Measurements from ENCODE around the gene CUL2. TPM values are rescaled to one million over a fixed set of nuclear protein-coding genes. Genes with fewer than 3 reads are reported as not detected.

CUL2 gene
- 18.3 and 26.9 TPM in 2 replicates for total RNA-seq (2014; rRNA removed; shearing (Covaris generic); ENCODE audit: low replicate concordance)

GRCh38 chr10:35090162-35090954, at the start of gene CUL2:
Gene CUL2 (minus strand): TSS chr10:35090341. CDS start chr10:35071317, 19,024 bp downstream.
- no peaks in the 10 kb centered on the region for H3K27me3 ChIP-seq
- H3K36me3 ChIP-seq, result peaks cover 7% of the 10 kb centered on the region
- peaks cover 4% of the 10 kb centered on the region for H3K9me3 ChIP-seq
- H3K4me3 ChIP-seq, result peak within 1 kb of the TSS; percentile 79
- DNase-seq, result peak; percentile 95

- DNase-seq, result no peak
- H3K36me3 ChIP-seq, result no peaks in the 10 kb centered on the region
- no peak overlapping the region for H3K4me3 ChIP-seq
- no peaks in the 10 kb centered on the region for H3K9me3 ChIP-seq
- H3K27me3 ChIP-seq, result no peaks in the 10 kb centered on the region
Observed at GRCh38 chr10:35136263-35136815, 46.2 kb upstream of the CUL2 start.

- H3K4me3 ChIP-seq, result no peak overlapping the region
- H3K27me3 ChIP-seq, result no peaks in the 10 kb centered on the region
- H3K36me3 ChIP-seq, result no peaks in the 10 kb centered on the region
- H3K9me3 ChIP-seq, result no peaks in the 10 kb centered on the region
- no peak for DNase-seq
Observed at GRCh38 chr10:35135861-35136260, 45.7 kb upstream of the CUL2 start.

- no peak overlapping the region for H3K4me3 ChIP-seq
- no peaks in the 10 kb centered on the region for H3K9me3 ChIP-seq
- no peaks in the 10 kb centered on the region for H3K27me3 ChIP-seq
- H3K36me3 ChIP-seq, result no peaks in the 10 kb centered on the region; the same call in 1 of the 2 replicates
- DNase-seq, result no peak
Observed at GRCh38 chr10:35133586-35133985, 43.4 kb upstream of the CUL2 start.

GRCh38 chr10:35132727-35133126, 42.6 kb upstream of the CUL2 start:
- no peaks in the 10 kb centered on the region for H3K27me3 ChIP-seq
- H3K9me3 ChIP-seq, result no peaks in the 10 kb centered on the region
- H3K4me3 ChIP-seq, result no peak overlapping the region
- no peak for DNase-seq
- H3K36me3 ChIP-seq, result no peaks in the 10 kb centered on the region; the same call in 1 of the 2 replicates

GRCh38 chr10:35130663-35131062, 40.5 kb upstream of the CUL2 start:
- no peaks in the 10 kb centered on the region for H3K27me3 ChIP-seq
- H3K4me3 ChIP-seq, result no peak overlapping the region
- no peak for DNase-seq
- no peaks in the 10 kb centered on the region; the same call in 1 of the 2 replicates for H3K36me3 ChIP-seq
- H3K9me3 ChIP-seq, result no peaks in the 10 kb centered on the region

- H3K27me3 ChIP-seq, result no peaks in the 10 kb centered on the region
- H3K36me3 ChIP-seq, result no peaks in the 10 kb centered on the region; the same call in 1 of the 2 replicates
- H3K9me3 ChIP-seq, result no peaks in the 10 kb centered on the region
- DNase-seq, result no peak
- no peak overlapping the region for H3K4me3 ChIP-seq
Observed at GRCh38 chr10:35129185-35129674, 39.1 kb upstream of the CUL2 start.

GRCh38 chr10:35127289-35127891, 37.2 kb upstream of the CUL2 start:
- H3K27me3 ChIP-seq, result no peaks in the 10 kb centered on the region
- no peaks in the 10 kb centered on the region for H3K9me3 ChIP-seq
- peak; percentile 70 for DNase-seq
- H3K4me3 ChIP-seq, result peak overlapping the region; percentile 78
- H3K36me3 ChIP-seq, result no peaks in the 10 kb centered on the region; the same call in 1 of the 2 replicates

GRCh38 chr10:35126530-35127288, 36.6 kb upstream of the CUL2 start, which contains the start of gene CREM:
Gene CREM (plus strand): TSS chr10:35126846. CDS start chr10:35137836, 10,990 bp downstream.
- Histone ChIP-seq H3K9me3 (no peaks in the 10 kb centered on the region), H3K36me3 (no peaks in the 10 kb centered on the region; the same call in 1 of the 2 replicates), H3K27me3 (no peaks in the 10 kb centered on the region), H3K4me3 (peak within 1 kb of the TSS; percentile 78)
- DNase-seq, result peak; percentile 97

GRCh38 chr10:35126062-35126529, 36.0 kb upstream of the CUL2 start:
- DNase-seq, result no peak
- H3K4me3 ChIP-seq, result peak overlapping the region; percentile 78
- no peaks in the 10 kb centered on the region for H3K9me3 ChIP-seq
- no peaks in the 10 kb centered on the region; the same call in 1 of the 2 replicates for H3K36me3 ChIP-seq
- no peaks in the 10 kb centered on the region for H3K27me3 ChIP-seq

GRCh38 chr10:35124540-35124939, 34.4 kb upstream of the CUL2 start:
- Histone ChIP-seq H3K9me3 (no peaks in the 10 kb centered on the region), H3K4me3 (no peak overlapping the region), H3K27me3 (no peaks in the 10 kb centered on the region), H3K36me3 (no peaks in the 10 kb centered on the region; the same call in 1 of the 2 replicates)
- no peak for DNase-seq

- Histone ChIP-seq H3K27me3 (no peaks in the 10 kb centered on the region), H3K36me3 (no peaks in the 10 kb centered on the region), H3K4me3 (no peak overlapping the region), H3K9me3 (no peaks in the 10 kb centered on the region)
- DNase-seq, result no peak
Observed at GRCh38 chr10:35119378-35119777, 29.2 kb upstream of the CUL2 start.

- Histone ChIP-seq H3K27me3 (no peaks in the 10 kb centered on the region), H3K9me3 (no peaks in the 10 kb centered on the region), H3K36me3 (no peaks in the 10 kb centered on the region), H3K4me3 (no peak overlapping the region)
- no peak for DNase-seq
Observed at GRCh38 chr10:35112571-35112970, 22.4 kb upstream of the CUL2 start.

GRCh38 chr10:35103882-35104281, 13.7 kb upstream of the CUL2 start:
- no peaks in the 10 kb centered on the region for H3K9me3 ChIP-seq
- H3K27me3 ChIP-seq, result no peaks in the 10 kb centered on the region
- no peak overlapping the region for H3K4me3 ChIP-seq
- DNase-seq, result no peak
- no peaks in the 10 kb centered on the region for H3K36me3 ChIP-seq

GRCh38 chr10:35097510-35097909, 7.4 kb upstream of the CUL2 start:
- Histone ChIP-seq H3K36me3 (no peaks in the 10 kb centered on the region), H3K9me3 (peaks cover 4% of the 10 kb centered on the region), H3K27me3 (no peaks in the 10 kb centered on the region), H3K4me3 (no peak overlapping the region)
- DNase-seq, result no peak

- no peak for DNase-seq
- H3K9me3 ChIP-seq, result peaks cover 4% of the 10 kb centered on the region
- H3K27me3 ChIP-seq, result no peaks in the 10 kb centered on the region
- no peaks in the 10 kb centered on the region for H3K36me3 ChIP-seq
- H3K4me3 ChIP-seq, result no peak overlapping the region
Observed at GRCh38 chr10:35096312-35096711, 6.2 kb upstream of the CUL2 start.
